PFSK-1 (cell line): ENCODE measurements around the gene SLC15A4.

Experiments used
- FOXP2 ChIP-seq: optimal IDR thresholded peaks from 2 replicates; pipeline ENCODE3; 2011; ENCODE audit warnings: borderline replicate concordance, control low read depth, inconsistent platforms; ENCODE audit not compliant: insufficient read depth; ENCODE audit errors: extremely low read length, extremely low read depth
- POLR2AphosphoS5 ChIP-seq: IDR thresholded peaks from 2 replicates; pipeline ENCODE4 v1.6.1; 2012; ENCODE audit warnings: low read depth, mild to moderate bottlenecking, control low read depth, low read length, moderate library complexity
- SIN3A ChIP-seq: IDR thresholded peaks from 2 replicates; pipeline ENCODE4 v1.6.1; 2012; ENCODE audit warnings: mild to moderate bottlenecking, low read length, moderate library complexity, borderline replicate concordance; ENCODE audit not compliant: insufficient read depth
- TAF1 ChIP-seq: IDR thresholded peaks from 2 replicates; pipeline ENCODE4 v1.6.1; 2012; ENCODE audit warnings: low read length, control low read depth, borderline replicate concordance; ENCODE audit not compliant: insufficient read depth
- TF ChIP-seq, protein P1 (sequence below), 2 experiments: IDR thresholded peaks; 2 replicates each; pipeline versions ENCODE4 v1.6.1 to v1.8.0; 2011 to 2012; ENCODE audit warnings: low read depth in 2 of 2, low read length in 2 of 2, control low read depth in 1 of 2, inconsistent platforms in 1 of 2, mild to moderate bottlenecking in 1 of 2, moderate library complexity in 1 of 2; ENCODE audit not compliant: insufficient read depth in 1 of 2

DNA sequence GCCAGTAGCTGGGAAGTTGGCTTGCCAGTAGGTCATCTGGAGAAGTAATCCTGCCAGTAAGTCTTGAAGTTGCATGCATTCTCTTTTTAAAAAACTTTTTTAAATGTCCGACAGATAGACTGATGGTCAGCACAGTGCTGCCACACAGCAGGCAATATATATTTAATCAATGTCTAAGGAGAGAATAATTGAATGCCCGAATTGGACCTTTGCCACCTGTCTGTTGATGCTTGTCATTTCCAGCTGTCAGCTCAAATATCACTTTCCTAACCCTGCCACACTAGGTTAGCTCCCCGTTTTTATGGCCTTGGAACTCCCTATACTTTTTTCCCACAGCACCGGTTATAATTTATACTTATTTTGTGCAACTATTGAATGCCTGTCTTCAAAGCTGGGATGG, 2.1 kb upstream of the SLC15A4 start:
- TF ChIP-seq TAF1 (no peak), POLR2AphosphoS5 (no peak), SIN3A (no peak), FOXP2 (no peak)
- TF ChIP-seq, protein P1, sequence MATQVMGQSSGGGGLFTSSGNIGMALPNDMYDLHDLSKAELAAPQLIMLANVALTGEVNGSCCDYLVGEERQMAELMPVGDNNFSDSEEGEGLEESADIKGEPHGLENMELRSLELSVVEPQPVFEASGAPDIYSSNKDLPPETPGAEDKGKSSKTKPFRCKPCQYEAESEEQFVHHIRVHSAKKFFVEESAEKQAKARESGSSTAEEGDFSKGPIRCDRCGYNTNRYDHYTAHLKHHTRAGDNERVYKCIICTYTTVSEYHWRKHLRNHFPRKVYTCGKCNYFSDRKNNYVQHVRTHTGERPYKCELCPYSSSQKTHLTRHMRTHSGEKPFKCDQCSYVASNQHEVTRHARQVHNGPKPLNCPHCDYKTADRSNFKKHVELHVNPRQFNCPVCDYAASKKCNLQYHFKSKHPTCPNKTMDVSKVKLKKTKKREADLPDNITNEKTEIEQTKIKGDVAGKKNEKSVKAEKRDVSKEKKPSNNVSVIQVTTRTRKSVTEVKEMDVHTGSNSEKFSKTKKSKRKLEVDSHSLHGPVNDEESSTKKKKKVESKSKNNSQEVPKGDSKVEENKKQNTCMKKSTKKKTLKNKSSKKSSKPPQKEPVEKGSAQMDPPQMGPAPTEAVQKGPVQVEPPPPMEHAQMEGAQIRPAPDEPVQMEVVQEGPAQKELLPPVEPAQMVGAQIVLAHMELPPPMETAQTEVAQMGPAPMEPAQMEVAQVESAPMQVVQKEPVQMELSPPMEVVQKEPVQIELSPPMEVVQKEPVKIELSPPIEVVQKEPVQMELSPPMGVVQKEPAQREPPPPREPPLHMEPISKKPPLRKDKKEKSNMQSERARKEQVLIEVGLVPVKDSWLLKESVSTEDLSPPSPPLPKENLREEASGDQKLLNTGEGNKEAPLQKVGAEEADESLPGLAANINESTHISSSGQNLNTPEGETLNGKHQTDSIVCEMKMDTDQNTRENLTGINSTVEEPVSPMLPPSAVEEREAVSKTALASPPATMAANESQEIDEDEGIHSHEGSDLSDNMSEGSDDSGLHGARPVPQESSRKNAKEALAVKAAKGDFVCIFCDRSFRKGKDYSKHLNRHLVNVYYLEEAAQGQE (IDR thresholded peaks at IDR 0.05; ENCODE audit: insufficient read depth in 1 of 2, low read depth in 2 of 2, low read length in 2 of 2): no peak
